SU-DHL-6 (cell line): ENCODE data around the gene FGFRL1.

Source experiments
- H2AFZ ChIP-seq: fragments of 200-600 bp; sonication (generic); 2 replicates; pipeline ENCODE4 v1.6.1; 2014; ENCODE audit warnings: low read depth, mild to moderate bottlenecking, moderate library complexity, mixed read lengths, antibody characterized with exemption, low read length; ENCODE audit not compliant: severe bottlenecking
- H3F3A ChIP-seq: fragments of 200-600 bp; shearing (Covaris generic); 2 replicates; pipeline ENCODE4 v1.6.0; 2016; ENCODE audit warnings: antibody characterized with exemption, mild to moderate bottlenecking; ENCODE audit not compliant: insufficient read depth
- H3K27ac ChIP-seq: fragments of 200-600 bp; sonication (generic); 2 replicates; pipeline ENCODE4 v1.5.1; 2016; ENCODE audit warnings: low read depth, mild to moderate bottlenecking, low read length, moderate library complexity, mixed read lengths
- H3K27me3 ChIP-seq: fragments of 200-600 bp; sonication (generic), shearing (Covaris generic); 2 replicates; pipeline ENCODE4 v1.6.0; 2014; ENCODE audit warnings: mild to moderate bottlenecking, low read length
- H3K36me3 ChIP-seq: fragments of 200-600 bp; sonication (generic); 2 replicates; pipeline ENCODE4 v1.6.1; 2014; ENCODE audit warnings: mild to moderate bottlenecking, low read length, mixed read lengths
- H3K4me2 ChIP-seq: fragments of 300-600, 200-600 bp; shearing (Covaris generic), sonication (generic); 2 replicates; pipeline ENCODE4 v1.6.0; 2014; ENCODE audit warnings: low read length, low read depth, mild to moderate bottlenecking; ENCODE audit not compliant: poor library complexity, severe bottlenecking
- H3K4me3 ChIP-seq: fragments of 200-600 bp; sonication (generic); 2 replicates; pipeline ENCODE4 v1.5.1; 2014; ENCODE audit warnings: antibody characterized with exemption, low read length, mild to moderate bottlenecking, mixed read lengths; ENCODE audit not compliant: insufficient read depth, poor library complexity, severe bottlenecking
- H3K79me2 ChIP-seq: fragments of 200-600 bp; sonication (generic); 2 replicates; pipeline ENCODE4 v1.6.1; 2014; ENCODE audit warnings: mild to moderate bottlenecking, low read length, moderate library complexity; ENCODE audit not compliant: insufficient read depth
- H3K9ac ChIP-seq: fragments of 200-600 bp; sonication (generic); 2 replicates; pipeline ENCODE4 v1.7.0; 2014; ENCODE audit warnings: mild to moderate bottlenecking, low read length
- H3K9me2 ChIP-seq: fragments of 200-600 bp; sonication (generic); replicated peaks from 2 replicates; pipeline ENCODE4 v1.6.1; 2014; ENCODE audit warnings: low read length; ENCODE audit not compliant: insufficient read depth
- H3K9me3 ChIP-seq: fragments of 200-600 bp; sonication (generic); 2 replicates; pipeline ENCODE4 v1.6.1; 2014; ENCODE audit warnings: low read length, mixed read lengths; ENCODE audit not compliant: insufficient read depth
- H4K20me1 ChIP-seq: fragments of 200-600 bp; sonication (generic); 2 replicates; pipeline ENCODE4 v1.6.1; 2014; ENCODE audit warnings: low read depth, mild to moderate bottlenecking, antibody characterized with exemption, low read length, moderate library complexity, mixed read lengths
- CTCF ChIP-seq: fragments of 200-600 bp; sonication (generic); IDR thresholded peaks from one replicate; pipeline ENCODE4 v1.5.1; 2017; ENCODE audit warnings: antibody characterized with exemption, mild to moderate bottlenecking, low read length, moderate library complexity; ENCODE audit not compliant: insufficient read depth, poor library complexity, severe bottlenecking
- EZH2phosphoT487 ChIP-seq: fragments of 200-600 bp; sonication (generic), shearing (Covaris generic); conservative IDR thresholded peaks from 2 replicates; pipeline ENCODE4 v1.6.1; 2018; ENCODE audit warnings: mild to moderate bottlenecking, antibody characterized with exemption, low read length, moderate library complexity, mixed read lengths

FGFRL1 gene

GRCh38 chr4:1043162-1043561 is 31.7 kb downstream of the FGFRL1 start:
- no peak for TF ChIP-seq CTCF
- TF ChIP-seq EZH2phosphoT487: no peak
- no peaks in the 10 kb centered on the region for H3K9me2 ChIP-seq
- H3K36me3 ChIP-seq: no peaks in the 10 kb centered on the region
- no peaks in the 10 kb centered on the region for H3K27me3 ChIP-seq
- H3K4me3 ChIP-seq: no peak overlapping the region
- H3K27ac ChIP-seq: no peak overlapping the region
- H3K9ac ChIP-seq: no peak overlapping the region
- no peaks in the 10 kb centered on the region for H3K9me3 ChIP-seq
- no peak overlapping the region for H3K4me2 ChIP-seq
- no peaks in the 10 kb centered on the region for H3K79me2 ChIP-seq
- H3F3A ChIP-seq: no peaks in the 10 kb centered on the region
- no peaks in the 10 kb centered on the region for H4K20me1 ChIP-seq
- no peak overlapping the region for H2AFZ ChIP-seq

- H3K27ac ChIP-seq: no peak overlapping the region
- TF ChIP-seq CTCF (no peak), EZH2phosphoT487 (no peak)
- H3K9ac ChIP-seq: no peak overlapping the region
- H3F3A ChIP-seq: no peaks in the 10 kb centered on the region
- no peaks in the 10 kb centered on the region for H3K9me3 ChIP-seq
- no peaks in the 10 kb centered on the region for H3K27me3 ChIP-seq
- no peak overlapping the region for H3K4me2 ChIP-seq
- no peak overlapping the region for H3K4me3 ChIP-seq
- no peaks in the 10 kb centered on the region for H3K36me3 ChIP-seq
- no peaks in the 10 kb centered on the region for H4K20me1 ChIP-seq
- H3K9me2 ChIP-seq: no peaks in the 10 kb centered on the region
- no peak overlapping the region for H2AFZ ChIP-seq
- no peaks in the 10 kb centered on the region for H3K79me2 ChIP-seq
Measured at GRCh38 chr4:1043651-1044468, 32.4 kb downstream of the FGFRL1 start.

GRCh38 chr4:1044469-1045192 is 33.2 kb downstream of the FGFRL1 start:
- H3K36me3 ChIP-seq: no peaks in the 10 kb centered on the region
- no peaks in the 10 kb centered on the region for H3K9me2 ChIP-seq
- H3K9ac ChIP-seq: no peak overlapping the region
- H3K9me3 ChIP-seq: no peaks in the 10 kb centered on the region
- TF ChIP-seq CTCF: no peak
- TF ChIP-seq EZH2phosphoT487: no peak
- H2AFZ ChIP-seq: no peak overlapping the region
- H3F3A ChIP-seq: no peaks in the 10 kb centered on the region
- H3K27ac ChIP-seq: no peak overlapping the region
- H3K4me2 ChIP-seq: no peak overlapping the region
- H4K20me1 ChIP-seq: no peaks in the 10 kb centered on the region
- H3K4me3 ChIP-seq: no peak overlapping the region
- H3K79me2 ChIP-seq: no peaks in the 10 kb centered on the region
- no peaks in the 10 kb centered on the region for H3K27me3 ChIP-seq
